ENCODE results near the gene WIPI1. TPM values are rescaled to one million over a fixed set of nuclear protein-coding genes. Genes with fewer than 3 reads are reported as not detected.

Gene WIPI1
- total RNA-seq, 1 experiment from 2014 or later: 21.8 TPM

GRCh38 chr17:68429881-68430280, 27.4 kb downstream of the WIPI1 start:
- H3K4me3 Mint-ChIP-seq (ENCODE audit: unreplicated experiment): no peak overlapping the region
- H3K9me3 Mint-ChIP-seq (ENCODE audit: unreplicated experiment): no peaks in the 10 kb centered on the region
- ChIA-PET CTCF (no interaction called here), POLR2A (no interaction called here)
- H3K27me3 Mint-ChIP-seq (ENCODE audit: insufficient read depth, unreplicated experiment): no peaks in the 10 kb centered on the region
- no peak for TF ChIP-seq CTCF (IDR thresholded peaks at IDR 0.05; ENCODE audit: insufficient read depth in 1 of 2, low read depth in 1 of 2, low read length in 1 of 2, severe bottlenecking in 1 of 2, unreplicated experiment in 1 of 2)
- no peaks in the 10 kb centered on the region for H3K27me3 ChIP-seq (replicated peaks; ENCODE audit: control insufficient read depth, insufficient read depth, low read length)
- H3K4me1 ChIP-seq: no peaks in the 10 kb centered on the region
- DNase-seq: no peak
- H3K4me3 ChIP-seq (ENCODE audit: low read depth, low read length): no peak overlapping the region
- H3K36me3 Mint-ChIP-seq (ENCODE audit: insufficient read depth, unreplicated experiment): no peaks in the 10 kb centered on the region
- H3K27ac Mint-ChIP-seq (ENCODE audit: unreplicated experiment): no peak overlapping the region
- H3K36me3 ChIP-seq (ENCODE audit: control insufficient read depth, insufficient read depth, low read length): no peaks in the 10 kb centered on the region
- no peaks in the 10 kb centered on the region for H3K9me3 ChIP-seq
- intact Hi-C loops (cut with micrococcal nuclease; ENCODE audit: unreplicated experiment): no loop called here
- no peaks in the 10 kb centered on the region for H3K4me1 Mint-ChIP-seq (ENCODE audit: low read depth, unreplicated experiment)
- BruUV-seq (replicated peaks): no TSS peak

- TF ChIP-seq CTCF (IDR thresholded peaks at IDR 0.05; ENCODE audit: insufficient read depth in 1 of 2, low read depth in 1 of 2, low read length in 1 of 2, severe bottlenecking in 1 of 2, unreplicated experiment in 1 of 2): no peak
- Mint-ChIP-seq H3K4me1 (ENCODE audit: low read depth, unreplicated experiment) (no peaks in the 10 kb centered on the region), H3K27ac (ENCODE audit: unreplicated experiment) (no peak overlapping the region), H3K4me3 (ENCODE audit: unreplicated experiment) (no peak overlapping the region), H3K27me3 (ENCODE audit: insufficient read depth, unreplicated experiment) (no peaks in the 10 kb centered on the region), H3K9me3 (ENCODE audit: unreplicated experiment) (no peaks in the 10 kb centered on the region), H3K36me3 (ENCODE audit: insufficient read depth, unreplicated experiment) (no peaks in the 10 kb centered on the region)
- Histone ChIP-seq H3K27me3 (replicated peaks; ENCODE audit: control insufficient read depth, insufficient read depth, low read length) (no peaks in the 10 kb centered on the region), H3K4me1 (no peaks in the 10 kb centered on the region), H3K9me3 (no peaks in the 10 kb centered on the region), H3K4me3 (ENCODE audit: low read depth, low read length) (no peak overlapping the region), H3K36me3 (ENCODE audit: control insufficient read depth, insufficient read depth, low read length) (no peaks in the 10 kb centered on the region)
- ChIA-PET CTCF (no interaction called here), POLR2A (no interaction called here)
- no TSS peak for BruUV-seq (replicated peaks)
- intact Hi-C loops (cut with micrococcal nuclease; ENCODE audit: unreplicated experiment): no loop called here
- DNase-seq: no peak
Observed at GRCh38 chr17:68428498-68429172, 28.7 kb downstream of the WIPI1 start.

DNA sequence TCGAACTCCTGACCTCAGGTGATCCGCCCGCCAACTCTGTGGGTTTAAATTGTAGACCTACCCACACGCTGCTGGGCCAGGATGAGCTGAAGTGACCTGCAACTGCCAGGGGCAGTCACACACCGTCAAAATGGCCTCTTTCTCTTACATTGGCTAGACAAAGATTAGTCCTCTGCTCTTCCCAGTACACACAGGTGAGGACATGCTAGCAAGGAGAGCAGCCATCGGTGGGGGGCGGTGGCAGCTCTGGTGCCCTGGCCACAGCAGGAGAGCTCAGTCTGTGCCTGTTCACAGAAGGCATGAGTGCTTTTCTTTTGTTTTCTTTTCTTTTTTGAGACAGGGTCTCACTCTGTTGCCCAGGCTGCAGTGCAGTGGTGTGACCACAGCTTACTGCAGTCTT, 29.7 kb downstream of the WIPI1 start:
- intact Hi-C loops (cut with micrococcal nuclease; ENCODE audit: unreplicated experiment): no loop called here
- TF ChIP-seq CTCF (IDR thresholded peaks at IDR 0.05; ENCODE audit: insufficient read depth in 1 of 2, low read depth in 1 of 2, low read length in 1 of 2, severe bottlenecking in 1 of 2, unreplicated experiment in 1 of 2): no peak
- Mint-ChIP-seq H3K27ac (ENCODE audit: unreplicated experiment) (no peak overlapping the region), H3K36me3 (ENCODE audit: insufficient read depth, unreplicated experiment) (no peaks in the 10 kb centered on the region), H3K4me1 (ENCODE audit: low read depth, unreplicated experiment) (no peaks in the 10 kb centered on the region), H3K4me3 (ENCODE audit: unreplicated experiment) (no peak overlapping the region), H3K27me3 (ENCODE audit: insufficient read depth, unreplicated experiment) (no peaks in the 10 kb centered on the region), H3K9me3 (ENCODE audit: unreplicated experiment) (no peaks in the 10 kb centered on the region)
- H3K27me3 ChIP-seq (replicated peaks; ENCODE audit: control insufficient read depth, insufficient read depth, low read length): no peaks in the 10 kb centered on the region
- H3K9me3 ChIP-seq: no peaks in the 10 kb centered on the region
- DNase-seq: no peak
- POLR2A ChIA-PET: no interaction called here
- BruUV-seq (replicated peaks): no TSS peak
- no peaks in the 10 kb centered on the region for H3K4me1 ChIP-seq
- no peak overlapping the region for H3K4me3 ChIP-seq (ENCODE audit: low read depth, low read length)
- CTCF ChIA-PET: interaction anchor here (1.0 kb wide), 1 partner anchor 9 kb away, joined by 3 read pairs; no protein-coding TSS in a partner anchor
- no peaks in the 10 kb centered on the region for H3K36me3 ChIP-seq (ENCODE audit: control insufficient read depth, insufficient read depth, low read length)
